ENCODE measurements around the gene TMEM225. TPM values are rescaled to one million over a fixed set of nuclear protein-coding genes. Genes with fewer than 3 reads are reported as not detected.

TMEM225 gene
- total and polyA plus RNA-seq, 10 donors: not detected

GRCh38 chr11:123841174-123841573 is 44.3 kb downstream of the TMEM225 start:
- WGBS, 5 donors: 69 to 85% (median 74%) methylated on average over 6 of the region's 6 CpGs
- intact Hi-C loops (cut with DNase I; ENCODE audit: low total_unique reads): no loop called here

GRCh38 chr11:123839131-123839530 is 46.3 kb downstream of the TMEM225 start:
- Histone ChIP-seq H3K9me3 (no peaks in the 10 kb centered on the region), H3K4me1 (no peaks in the 10 kb centered on the region), H3K36me3 (no peaks in the 10 kb centered on the region), H3K4me3 (no peak overlapping the region), H3K27me3 (replicated peaks in 1 of 7) (no peaks in the 10 kb centered on the region), H3K27ac (no peak overlapping the region)
- TF ChIP-seq POLR2A (IDR thresholded peaks at IDR 0.05) (no peak), POLR2AphosphoS5 (IDR thresholded peaks at IDR 0.05) (no peak), CTCF (IDR thresholded peaks at IDR 0.05 in 8 of 11, conservative IDR thresholded peaks at IDR 0.05 in 3 of 11) (no peak)
- no peak for DNase-seq
- 85 to 94% (median 86%) methylated on average over 5 of the region's 5 CpGs for WGBS, 5 donors
- intact Hi-C loops (cut with DNase I; ENCODE audit: low total_unique reads): no loop called here

More at GRCh38 chr11:123841174-123841573, 44.3 kb downstream of the TMEM225 start:
- no peaks in the 10 kb centered on the region for H3K4me1 ChIP-seq
- no peak for TF ChIP-seq POLR2A (IDR thresholded peaks at IDR 0.05)
- TF ChIP-seq CTCF (IDR thresholded peaks at IDR 0.05 in 8 of 11, conservative IDR thresholded peaks at IDR 0.05 in 3 of 11): no peak
- TF ChIP-seq POLR2AphosphoS5 (IDR thresholded peaks at IDR 0.05): no peak
- no peak overlapping the region for H3K4me3 ChIP-seq
- H3K36me3 ChIP-seq: no peaks in the 10 kb centered on the region
- no peaks in the 10 kb centered on the region for H3K27me3 ChIP-seq (replicated peaks in 1 of 7)
- DNase-seq: no peak
- no peaks in the 10 kb centered on the region for H3K9me3 ChIP-seq
- no peak overlapping the region for H3K27ac ChIP-seq

- TF ChIP-seq POLR2AphosphoS5 (IDR thresholded peaks at IDR 0.05) (no peak), CTCF (IDR thresholded peaks at IDR 0.05 in 8 of 11, conservative IDR thresholded peaks at IDR 0.05 in 3 of 11) (no peak), POLR2A (IDR thresholded peaks at IDR 0.05) (no peak)
- DNase-seq: no peak
- Histone ChIP-seq H3K27ac (no peak overlapping the region), H3K36me3 (no peaks in the 10 kb centered on the region), H3K4me3 (no peak overlapping the region), H3K4me1 (no peaks in the 10 kb centered on the region), H3K9me3 (no peaks in the 10 kb centered on the region), H3K27me3 (replicated peaks in 1 of 7) (no peaks in the 10 kb centered on the region)
- WGBS, 5 donors: 55 to 71% (median 67%) methylated on average over 1 of the region's 1 CpG
- intact Hi-C loops (cut with DNase I; ENCODE audit: low total_unique reads): no loop called here
These were observed 46.8 kb downstream of the TMEM225 start for GRCh38 chr11:123838659-123839058.

GRCh38 chr11:123838199-123838598 is 47.3 kb downstream of the TMEM225 start:
- intact Hi-C loops (cut with DNase I; ENCODE audit: low total_unique reads): no loop called here
- TF ChIP-seq POLR2AphosphoS5 (IDR thresholded peaks at IDR 0.05): no peak
- TF ChIP-seq POLR2A (IDR thresholded peaks at IDR 0.05): no peak
- no peak for TF ChIP-seq CTCF (IDR thresholded peaks at IDR 0.05 in 8 of 11, conservative IDR thresholded peaks at IDR 0.05 in 3 of 11)
- Histone ChIP-seq H3K27me3 (replicated peaks in 1 of 7) (no peaks in the 10 kb centered on the region), H3K36me3 (no peaks in the 10 kb centered on the region), H3K9me3 (no peaks in the 10 kb centered on the region), H3K4me3 (no peak overlapping the region), H3K4me1 (no peaks in the 10 kb centered on the region), H3K27ac (no peak overlapping the region)
- no peak for DNase-seq
- 52 to 73% (median 63%) methylated on average over 3 of the region's 3 CpGs for WGBS, 5 donors
